ENCODE data around the gene ZBTB7C.

The ZBTB7C gene

DNA sequence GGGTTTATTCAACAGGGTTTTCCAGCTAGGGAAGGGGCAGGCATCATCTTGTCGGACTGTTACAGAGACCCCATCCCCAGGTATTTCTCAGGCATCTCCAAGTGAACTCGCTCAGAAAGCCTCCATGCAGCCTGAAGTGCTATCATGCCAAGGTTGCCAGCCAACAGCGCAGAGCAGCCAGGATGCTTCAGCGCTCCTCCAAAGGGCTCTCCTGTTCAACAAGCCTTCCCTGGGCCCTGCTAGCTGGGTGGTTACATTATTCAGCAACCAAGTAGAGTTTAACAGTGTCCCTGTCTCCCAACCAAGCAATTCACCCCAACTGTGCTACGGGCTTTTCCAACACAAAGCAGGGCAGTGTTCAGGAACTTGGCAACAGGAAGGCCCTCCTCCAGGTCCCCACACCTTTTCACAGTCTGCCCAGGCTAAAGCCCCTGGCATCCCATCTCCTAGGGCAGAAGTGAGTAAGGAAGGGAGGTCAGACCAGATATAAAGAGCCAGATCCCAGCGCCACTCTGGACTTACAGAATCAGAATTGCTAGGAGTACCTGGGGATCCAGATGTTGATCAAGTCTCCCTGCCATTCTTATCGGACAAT lies 52.9 kb downstream of the ZBTB7C start:
- no peak for TF ChIP-seq CTCF (conservative IDR thresholded peaks at IDR 0.05; ENCODE audit: low read length)
- no peak overlapping the region for H3K4me3 ChIP-seq (ENCODE audit: low read length)
- no peak for DNase-seq (ENCODE audit: low read depth)

DNA sequence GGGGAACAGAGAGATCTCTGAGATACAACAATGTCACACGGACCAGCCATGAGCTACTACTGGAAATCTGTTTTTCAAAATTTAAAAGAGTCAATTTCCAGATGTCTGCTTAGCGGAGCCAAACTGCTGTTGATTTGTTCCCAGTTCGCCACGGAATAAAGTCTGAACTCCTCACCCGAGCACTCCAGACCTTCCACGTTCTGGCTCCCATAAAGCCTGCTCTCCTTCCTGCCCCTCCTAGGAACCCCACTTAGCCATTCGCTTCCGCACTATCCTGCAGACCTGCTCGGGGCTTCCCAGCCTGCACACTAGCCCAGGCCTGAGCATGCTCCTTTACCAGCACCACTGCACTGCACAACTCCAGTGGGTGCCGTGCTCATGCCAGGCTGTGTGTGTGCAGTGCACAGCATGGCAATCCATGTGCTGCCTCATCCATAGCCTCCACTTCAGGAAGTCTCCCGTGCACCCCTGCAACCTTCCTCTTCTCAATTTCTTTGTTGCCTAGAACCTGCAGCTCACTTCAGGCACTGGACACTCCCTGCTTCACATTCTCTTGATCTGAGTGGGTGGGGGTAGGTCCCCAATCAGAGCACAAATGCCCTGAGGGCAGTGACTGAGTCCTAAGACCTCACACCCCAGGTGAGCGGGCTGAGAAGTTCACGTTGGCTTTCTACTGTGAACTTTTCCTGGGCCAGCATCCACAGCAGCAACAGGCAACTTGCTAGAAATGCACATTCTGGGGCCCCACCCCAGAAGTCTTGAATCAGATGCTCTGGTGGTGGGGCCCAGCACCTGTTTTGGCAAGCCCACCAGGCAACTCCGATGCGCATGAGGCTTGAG lies 53.7 kb downstream of the ZBTB7C start:
- no peak overlapping the region for H3K4me3 ChIP-seq (ENCODE audit: low read length)
- DNase-seq (ENCODE audit: low read depth) = no peak
- no peak for TF ChIP-seq CTCF (conservative IDR thresholded peaks at IDR 0.05; ENCODE audit: low read length)

- no peak for TF ChIP-seq CTCF (conservative IDR thresholded peaks at IDR 0.05; ENCODE audit: low read length)
- no peak overlapping the region for H3K4me3 ChIP-seq (ENCODE audit: low read length)
- no peak for DNase-seq (ENCODE audit: low read depth)
These were observed 54.4 kb downstream of the ZBTB7C start for GRCh38 chr18:48354746-48355260.

- TF ChIP-seq CTCF (conservative IDR thresholded peaks at IDR 0.05; ENCODE audit: low read length) = no peak
- no peak overlapping the region for H3K4me3 ChIP-seq (ENCODE audit: low read length)
- DNase-seq (ENCODE audit: low read depth) = no peak
These were observed 57.0 kb downstream of the ZBTB7C start for GRCh38 chr18:48352051-48352755.

GRCh38 chr18:48351216-48352050 lies 57.8 kb downstream of the ZBTB7C start:
- DNase-seq (ENCODE audit: low read depth) = no peak
- no peak for TF ChIP-seq CTCF (conservative IDR thresholded peaks at IDR 0.05; ENCODE audit: low read length)

DNA sequence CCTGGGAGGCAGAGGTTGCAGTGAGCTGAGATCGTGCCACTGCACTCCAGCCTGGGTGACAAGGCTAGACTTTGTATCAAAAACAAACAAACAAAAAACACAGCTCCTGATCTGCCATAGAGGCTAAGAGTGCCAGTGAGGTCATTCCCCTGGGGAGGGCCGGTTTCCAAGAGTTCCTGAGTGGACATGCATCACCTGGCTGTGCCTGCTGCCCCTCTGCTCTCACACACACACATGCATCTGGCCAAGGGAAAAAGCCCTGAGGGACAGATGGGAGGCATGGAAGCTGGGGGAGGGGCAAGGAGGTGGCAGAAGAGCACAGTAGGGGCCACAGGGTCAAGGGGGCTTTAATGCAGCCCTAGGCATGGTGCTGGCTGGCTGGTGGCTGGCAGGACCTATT lies 60.4 kb downstream of the ZBTB7C start:
- no peak overlapping the region for H3K4me3 ChIP-seq (ENCODE audit: low read length)
- no peak for DNase-seq (ENCODE audit: low read depth)
- TF ChIP-seq CTCF (conservative IDR thresholded peaks at IDR 0.05; ENCODE audit: low read length) = no peak

More at GRCh38 chr18:48351216-48352050, 57.8 kb downstream of the ZBTB7C start:
- no peak overlapping the region for H3K4me3 ChIP-seq (ENCODE audit: low read length)

All from AG10803 (cell line).